HepG2 (cell line): Measurements from ENCODE around the gene SLC1A3. TPM values are rescaled to one million over a fixed set of nuclear protein-coding genes. Genes with fewer than 3 reads are reported as not detected.

ENCODE experiments used
- ATAC-seq: fragments of 200-7000 bp; cut with Tn5 transposase; 3 replicates; pipeline ENCODE4 v1.9.1; 2020; ENCODE audit warnings: mild to moderate bottlenecking, moderate library complexity
- BruUV-seq: library from RNA; stranded (reverse); fragments of 400-500 nt; replicated peaks from 2 replicates; lab custom pipeline; 2021; lab: Mats Ljungman, UMichigan
- CTCF ChIA-PET: fragments of 300-600 bp; formaldehyde crosslinking; extraction: SDS; loops from one replicate; lab custom pipeline; 2021; ENCODE audit warnings: low total read pairs, inconsistent platforms, low intra/inter-chr PET ratio; lab: Yijun Ruan, JAX
- POLR2A ChIA-PET: fragments of 350-600 bp; sonication (Branson Sonifier 250); formaldehyde crosslinking; loops from one replicate; lab custom pipeline; 2020; ENCODE audit warnings: antibody characterized with exemption, inconsistent platforms; lab: Yijun Ruan, JAX
- DNase-seq: peaks from one replicate; pipeline ENCODE4 v3.0.0-alpha.2; 2015; ENCODE audit warnings: low spot score
- FAIRE-seq: peaks from 3 replicates; lab custom pipeline; 2011; peaks lifted over from hg19 to GRCh38; lab: Jason Lieb, UNC
- H2AFZ ChIP-seq: one replicate; pipeline ENCODE4 v1.6.1; 2011; ENCODE audit warnings: low read length, inconsistent platforms
- H3K27ac ChIP-seq: fragments of 300-600 bp; 3 replicates; pipeline ENCODE4 v1.8.0; 2011; ENCODE audit warnings: mixed run types, mild to moderate bottlenecking, mixed read lengths, low read length, inconsistent platforms; ENCODE audit not compliant: insufficient read depth; ENCODE audit errors: extremely low read length
- H3K27me3 ChIP-seq, 2 experiments: fragments of 200-600 bp in 1 of 2; 2 replicates in 1 of 2; 3 replicates in 1 of 2; pipeline versions ENCODE4 v1.6.0 to v1.8.0; 2011; ENCODE audit warnings: low read length in 2 of 2, mild to moderate bottlenecking in 2 of 2, moderate library complexity in 2 of 2, inconsistent platforms in 1 of 2; ENCODE audit not compliant: insufficient read depth in 2 of 2, control insufficient read depth in 1 of 2
- H3K36me3 ChIP-seq, 2 experiments: fragments of 200-600 bp in 1 of 2; replicated peaks in 1 of 2; 2 replicates in 1 of 2; 3 replicates in 1 of 2; pipeline versions ENCODE4 v1.5.1 to v1.8.0; 2011; ENCODE audit warnings: low read length in 2 of 2, inconsistent platforms in 1 of 2; ENCODE audit not compliant: insufficient read depth in 2 of 2, control insufficient read depth in 1 of 2
- H3K4me1 ChIP-seq: 2 replicates; pipeline ENCODE4 v1.5.1; 2012; ENCODE audit warnings: low read length, inconsistent platforms; ENCODE audit not compliant: insufficient read depth
- H3K4me2 ChIP-seq: 2 replicates; pipeline ENCODE4 v1.6.0; 2011; ENCODE audit warnings: low read depth, low read length, inconsistent platforms
- H3K4me3 ChIP-seq, 3 experiments: fragments of 200-600 bp in 1 of 3; sonication (generic), shearing (Covaris generic) in 1 of 3; replicated peaks in 1 of 3; 2 replicates each; pipeline ENCODE4 v1.5.1; 2011 to 2016; ENCODE audit warnings: low read length in 3 of 3, inconsistent platforms in 2 of 3, low read depth in 2 of 3, mild to moderate bottlenecking in 2 of 3, control low read depth in 1 of 3, mixed read lengths in 1 of 3; ENCODE audit not compliant: insufficient read depth in 1 of 3
- H3K79me2 ChIP-seq: one replicate; pipeline ENCODE4 v1.6.1; 2011; ENCODE audit warnings: low read length, inconsistent platforms; ENCODE audit not compliant: insufficient read depth
- H3K9ac ChIP-seq: 2 replicates; pipeline ENCODE4 v1.6.0; 2011; ENCODE audit warnings: mild to moderate bottlenecking, low read depth, low read length, inconsistent platforms; ENCODE audit not compliant: insufficient read depth
- H3K9me3 ChIP-seq: 2 replicates; pipeline ENCODE4 v1.5.1; 2012; ENCODE audit warnings: mild to moderate bottlenecking, low read length
- H4K20me1 ChIP-seq: 2 replicates; pipeline ENCODE4 v1.6.0; 2011; ENCODE audit warnings: inconsistent platforms, mild to moderate bottlenecking, low read length, moderate library complexity; ENCODE audit not compliant: insufficient read depth
- DDIT3 ChIP-seq: sonication (generic); formaldehyde crosslinking; IDR thresholded peaks from 2 replicates; pipeline ENCODE4 v1.4.0; 2020; ENCODE audit warnings: mild to moderate bottlenecking, missing genetic modification reagents
- FOXP4 ChIP-seq: sonication (generic); formaldehyde crosslinking; IDR thresholded peaks from 2 replicates; pipeline ENCODE4 v1.4.0; 2020; ENCODE audit warnings: missing genetic modification reagents
- NPAS2 ChIP-seq: sonication (generic); formaldehyde crosslinking; IDR thresholded peaks from 2 replicates; pipeline ENCODE4 v1.8.0; 2022; ENCODE audit warnings: mild to moderate bottlenecking, missing genetic modification reagents, borderline replicate concordance
- ZBTB26 ChIP-seq: IDR thresholded peaks from 2 replicates; pipeline ENCODE4 v1.6.1; 2016; ENCODE audit warnings: missing compliant biosample characterization, missing genetic modification reagents, borderline replicate concordance
- ZNF282 ChIP-seq: fragments of 450-650 bp; IDR thresholded peaks from 2 replicates; pipeline ENCODE4 v1.6.1; 2018; ENCODE audit not compliant: partially characterized antibody
- ZNF350 ChIP-seq: sonication (generic); formaldehyde crosslinking; IDR thresholded peaks from 2 replicates; pipeline ENCODE4 v1.4.0; 2020; ENCODE audit warnings: mild to moderate bottlenecking, low read depth, missing genetic modification reagents, borderline replicate concordance
- WGBS: methylation state at CpG from one replicate; pipeline ENCODE4 v1.1.6; 2017; ENCODE audit warnings: low lambda C conversion rate; 5-methylcytosine and 5-hydroxymethylcytosine counted together
- in situ Hi-C: cut with HindIII; loops from 2 replicates; pipeline ENCODE4 v1.10.0; 2017; ENCODE audit warnings: low pct_unique_long_range_greater_than_20kb; ENCODE audit not compliant: extremely low pct_ligation_motif_present
- intact Hi-C: fragments of 100-400 bp; cut with micrococcal nuclease; formaldehyde crosslinking; loops from one replicate; pipeline ENCODE4 v1.10.0; 2022; ENCODE audit not compliant: unreplicated experiment
- polyA plus RNA-seq, 8 experiments: library from polyadenylated mRNA; depleted of rRNA in 3 of 8; stranded (reverse) in 7 of 8; unstranded in 1 of 8; fragments of >200 nt; fragmentation: Illumina TruSeq in 4 of 8; extraction: Trizol in 4 of 8; gene quantifications; 2 replicates each; pipeline versions ENCODE4 v1.2.1 to v1.2.3, GENCODE V29; 2011 to 2016; ENCODE audit warnings: low read depth in 4 of 8, missing spikeins in 1 of 8, mixed read lengths in 1 of 8; ENCODE audit not compliant: insufficient read depth in 1 of 8
- total RNA-seq, 5 experiments: library from RNA; depleted of rRNA; stranded (reverse); fragments of >200 nt; fragmentation: Illumina TruSeq; extraction: Trizol; gene quantifications; 2 replicates each; pipeline ENCODE4 v1.2.3, GENCODE V29; 2016; ENCODE audit warnings: low read depth in 1 of 5

The SLC1A3 gene
- total and polyA plus RNA-seq, 2 of the 13 experiments (the other 11 are each of a cell fraction or from before 2014, with no cell fraction given), result 0.09 TPM; not detected in 1

- CTCF ChIA-PET, result no interaction called here
- Histone ChIP-seq H3K9ac (no peak overlapping the region), H3K27ac (no peak overlapping the region), H3K9me3 (no peaks in the 10 kb centered on the region), H2AFZ (no peak overlapping the region), H4K20me1 (no peaks in the 10 kb centered on the region), H3K4me1 (no peaks in the 10 kb centered on the region), H3K4me3 (no peak overlapping the region), H3K4me2 (no peak overlapping the region), H3K36me3 (no peaks in the 10 kb centered on the region), H3K79me2 (no peaks in the 10 kb centered on the region), H3K27me3 (no peaks in the 10 kb centered on the region; a peak in 1 of 5 replicates)
- in situ Hi-C loops, result no loop called here
- no peak for TF ChIP-seq ZNF282
- no peak for TF ChIP-seq NPAS2 (CRISPR knock-in tag)
- no peak for TF ChIP-seq DDIT3
- TF ChIP-seq ZNF350 (CRISPR knock-in tag), result no peak
- no peak for TF ChIP-seq ZBTB26 (CRISPR knock-in tag)
- TF ChIP-seq FOXP4 (CRISPR knock-in tag), result no peak
- WGBS, result 0% methylated on average over 1 of the region's 1 CpG
- no peak for ATAC-seq
- intact Hi-C loops, result no loop called here
- FAIRE-seq, result no peak
- no peak for DNase-seq
- no TSS peak for BruUV-seq
- POLR2A ChIA-PET, result no interaction called here
Measured at GRCh38 chr5:36630201-36631145, 24.1 kb downstream of the SLC1A3 start.
